Cardiac fibroblast (primary cell): ENCODE measurements around the gene LIN37.
"Not testable (repeated sequence)": the region's sequence is repeated elsewhere in the genome, so short reads cannot be mapped to it uniquely, and the experiment has no call there.

ENCODE experiments used
- DNase-seq, 2 donors: peaks; one replicate each; pipeline versions ENCODE4 v3.0.0 to v3.0.0-alpha.2; 2010; ENCODE audit warnings: low read depth in 2 of 2
- H3K4me3 ChIP-seq, 2 donors: replicated peaks in 1 of 2; 1 replicate in 1 of 2; 2 replicates in 1 of 2; pipeline ENCODE4 v1.5.1; 2011; ENCODE audit warnings: low read depth in 2 of 2, low read length in 2 of 2, mild to moderate bottlenecking in 2 of 2, moderate library complexity in 1 of 2
- TF ChIP-seq, protein P1 (sequence below): IDR thresholded peaks from one replicate; pipeline ENCODE4 v1.5.1; 2011; ENCODE audit warnings: low read depth, mild to moderate bottlenecking, low read length, inconsistent platforms

Gene LIN37

DNA sequence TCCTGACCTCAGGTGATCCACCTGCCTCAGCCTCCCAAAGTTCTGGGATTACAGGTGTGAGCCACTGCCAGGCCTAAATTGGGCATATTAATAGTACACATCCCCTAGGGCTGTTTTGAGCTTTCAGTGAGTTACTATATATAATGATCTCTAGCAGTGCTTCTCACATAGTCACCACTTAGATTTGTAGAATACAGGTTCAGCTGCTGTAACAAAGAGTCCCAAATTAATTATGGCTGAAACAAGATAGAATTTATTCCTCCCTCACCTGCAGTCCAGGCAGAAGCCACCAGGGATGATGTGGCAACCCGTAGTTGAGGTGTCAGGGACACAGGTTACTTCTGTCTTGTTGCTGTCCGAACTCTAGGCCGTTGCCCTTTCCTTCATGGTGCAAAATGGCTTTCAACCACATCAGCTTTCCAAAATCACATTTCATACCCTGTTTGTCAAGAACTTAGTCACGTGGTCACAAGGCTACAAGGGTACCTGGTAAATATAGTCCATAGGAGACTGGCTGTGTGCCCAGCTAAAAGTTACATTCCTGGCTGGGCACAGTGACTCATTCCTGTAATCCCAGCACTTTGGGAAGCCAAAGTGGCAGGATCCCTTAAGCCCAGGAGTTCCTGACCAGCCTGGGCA lies 12.5 kb downstream of the LIN37 start:
- no peak overlapping the region for H3K4me3 ChIP-seq
- no peak for DNase-seq
- TF ChIP-seq, protein P1, sequence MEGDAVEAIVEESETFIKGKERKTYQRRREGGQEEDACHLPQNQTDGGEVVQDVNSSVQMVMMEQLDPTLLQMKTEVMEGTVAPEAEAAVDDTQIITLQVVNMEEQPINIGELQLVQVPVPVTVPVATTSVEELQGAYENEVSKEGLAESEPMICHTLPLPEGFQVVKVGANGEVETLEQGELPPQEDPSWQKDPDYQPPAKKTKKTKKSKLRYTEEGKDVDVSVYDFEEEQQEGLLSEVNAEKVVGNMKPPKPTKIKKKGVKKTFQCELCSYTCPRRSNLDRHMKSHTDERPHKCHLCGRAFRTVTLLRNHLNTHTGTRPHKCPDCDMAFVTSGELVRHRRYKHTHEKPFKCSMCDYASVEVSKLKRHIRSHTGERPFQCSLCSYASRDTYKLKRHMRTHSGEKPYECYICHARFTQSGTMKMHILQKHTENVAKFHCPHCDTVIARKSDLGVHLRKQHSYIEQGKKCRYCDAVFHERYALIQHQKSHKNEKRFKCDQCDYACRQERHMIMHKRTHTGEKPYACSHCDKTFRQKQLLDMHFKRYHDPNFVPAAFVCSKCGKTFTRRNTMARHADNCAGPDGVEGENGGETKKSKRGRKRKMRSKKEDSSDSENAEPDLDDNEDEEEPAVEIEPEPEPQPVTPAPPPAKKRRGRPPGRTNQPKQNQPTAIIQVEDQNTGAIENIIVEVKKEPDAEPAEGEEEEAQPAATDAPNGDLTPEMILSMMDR = no peak

DNA sequence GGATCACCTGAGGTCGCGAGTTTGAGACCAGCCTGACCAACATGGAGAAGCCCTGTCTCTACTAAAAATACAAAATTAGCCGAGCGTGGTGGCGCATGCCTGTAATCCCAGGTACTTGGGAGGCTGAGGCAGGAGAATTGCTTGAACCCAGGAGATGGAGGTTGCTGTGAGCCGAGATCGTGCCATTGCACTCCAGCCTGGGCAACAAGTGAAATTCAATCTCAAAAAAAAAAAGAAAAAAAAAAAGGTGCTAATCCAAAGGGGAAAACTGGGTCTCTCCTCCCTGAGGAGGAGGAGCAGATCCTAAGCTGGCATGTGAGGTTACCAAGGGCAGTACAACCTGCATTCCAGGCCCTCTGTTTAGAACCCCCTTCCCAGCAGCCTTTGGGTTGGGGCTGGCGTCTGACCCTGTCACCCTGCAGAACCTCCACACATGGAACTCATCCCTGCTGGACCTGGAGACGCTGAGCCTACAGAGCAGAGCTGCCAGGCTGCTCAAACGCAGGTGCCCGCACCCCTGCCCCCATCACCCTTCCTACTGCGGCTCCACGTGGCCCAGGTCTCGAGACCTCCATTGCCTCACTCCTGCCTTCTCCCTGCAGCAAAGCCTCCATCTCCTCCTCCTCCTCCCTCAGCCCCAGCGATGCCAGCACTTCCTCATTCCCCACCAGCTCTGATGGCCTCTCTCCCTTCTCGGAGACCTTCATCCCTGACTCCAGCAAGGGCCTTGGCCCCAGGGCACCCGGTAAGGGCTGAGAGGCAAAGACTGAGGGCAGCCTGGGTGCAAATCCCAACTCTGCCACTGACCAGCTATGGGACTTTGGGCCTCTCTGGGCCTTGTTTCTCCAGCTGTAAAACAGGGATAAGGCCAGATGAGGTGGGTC lies 16.3 kb downstream of the LIN37 start:
- no peak for DNase-seq
- no peak overlapping the region for H3K4me3 ChIP-seq
- TF ChIP-seq, protein P1 = no peak

DNA sequence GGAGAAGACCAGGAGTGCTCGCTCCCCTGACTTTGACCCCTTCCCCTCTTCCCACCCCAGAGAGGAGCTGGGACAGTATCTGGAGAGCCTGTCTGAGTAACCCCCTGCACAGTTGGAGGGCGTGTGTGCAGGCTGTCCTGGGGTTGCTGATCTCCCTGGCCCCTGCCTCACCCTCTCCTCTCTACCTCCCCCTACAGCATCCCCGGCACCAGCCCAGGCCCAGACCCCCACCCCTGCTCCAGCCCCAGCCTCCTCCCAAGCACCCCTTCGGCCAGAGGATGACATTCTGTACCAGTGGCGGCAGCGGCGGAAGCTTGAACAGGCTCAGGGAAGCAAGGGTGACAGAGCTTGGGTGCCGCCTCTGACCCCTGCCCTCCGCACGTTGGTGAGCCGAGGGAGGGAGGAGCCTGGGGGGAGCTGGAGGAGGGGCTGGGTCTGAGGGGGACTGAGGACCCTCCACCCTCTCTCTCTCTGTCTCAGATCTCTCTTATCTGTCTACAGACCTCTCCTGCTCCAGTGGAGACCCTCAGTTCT lies 18.3 kb downstream of the LIN37 start:
- no peak overlapping the region for H3K4me3 ChIP-seq
- TF ChIP-seq, protein P1 = no peak
- DNase-seq = no peak

DNA sequence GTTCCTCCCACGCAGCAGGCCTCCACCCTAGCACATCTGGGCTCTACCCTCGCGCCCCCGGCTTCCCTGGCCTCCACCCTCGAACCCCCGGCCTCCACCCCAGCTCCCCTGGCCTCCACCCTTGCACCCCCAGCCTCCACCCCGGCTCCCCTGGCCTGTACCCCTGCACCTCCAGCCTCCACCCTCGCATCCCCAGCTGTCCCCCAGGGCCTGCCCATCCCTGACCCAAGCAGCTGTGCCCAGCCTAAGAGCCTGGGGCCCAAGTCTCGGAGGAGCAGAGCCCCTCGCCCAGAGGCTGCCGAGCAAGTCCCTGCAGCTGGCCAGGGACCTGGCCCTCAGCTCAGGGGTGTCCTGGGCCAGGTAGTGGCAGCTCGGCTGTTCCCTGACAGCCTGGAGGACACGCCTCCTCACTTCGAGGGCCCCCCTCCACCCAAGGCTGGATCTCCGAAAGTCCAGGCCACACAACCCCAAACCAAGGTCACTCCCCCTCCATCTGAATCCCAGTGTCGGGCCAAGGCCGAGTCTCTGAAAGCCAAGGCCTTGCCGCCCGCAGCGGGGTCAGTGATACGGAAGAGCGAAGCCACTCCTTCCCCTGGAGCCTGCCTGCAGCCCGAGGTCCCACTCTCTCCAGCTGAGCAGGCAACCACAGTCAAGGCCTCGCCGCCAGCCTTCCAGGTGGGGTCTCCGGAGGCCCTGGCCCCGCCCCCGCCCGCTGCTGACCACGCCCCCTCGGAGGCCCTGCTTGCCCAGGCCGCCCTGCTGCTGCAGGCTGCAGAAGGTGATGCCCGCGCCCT lies 19.1 kb downstream of the LIN37 start:
- H3K4me3 ChIP-seq = no peak overlapping the region
- TF ChIP-seq, protein P1 = no peak
- no peak for DNase-seq

DNA sequence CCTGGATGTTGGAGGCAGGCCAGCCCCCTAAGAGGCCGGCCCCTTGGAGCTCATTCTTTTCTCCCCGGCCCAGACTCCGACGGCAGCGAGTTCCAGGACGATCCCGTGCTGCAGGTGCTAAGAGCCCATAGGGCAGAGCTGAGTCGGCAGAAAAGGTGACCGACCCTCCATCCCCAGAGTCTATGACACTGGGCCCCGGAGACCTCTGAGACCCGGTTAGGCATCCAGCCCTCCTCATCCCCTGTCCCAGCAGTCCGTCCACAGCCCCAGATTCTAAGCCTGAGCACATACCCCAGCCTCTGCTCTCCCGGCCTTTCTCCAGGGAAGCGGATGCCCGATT lies 19.7 kb downstream of the LIN37 start:
- TF ChIP-seq, protein P1 = no peak
- no peak overlapping the region for H3K4me3 ChIP-seq
- no peak for DNase-seq

DNA sequence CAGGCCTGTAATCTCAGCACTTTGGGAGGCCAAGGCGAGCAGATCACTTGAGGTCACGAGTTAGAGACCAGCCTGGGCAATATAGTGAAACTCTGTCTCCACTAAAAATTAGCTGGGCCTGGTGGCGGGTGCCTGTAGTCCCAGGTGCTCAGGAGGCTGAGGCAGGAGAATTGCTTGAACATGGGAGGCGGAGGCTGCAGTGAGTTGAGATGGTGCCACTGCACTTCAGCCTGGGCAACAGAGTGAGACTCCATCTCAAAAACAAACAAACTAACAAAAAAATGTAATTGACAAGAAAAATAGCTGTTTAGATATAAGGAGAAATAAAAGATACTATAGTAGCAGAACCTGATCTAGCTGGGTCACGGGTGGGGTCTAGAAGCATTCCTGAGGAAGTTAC lies 24.0 kb downstream of the LIN37 start:
- not testable (repeated sequence) for DNase-seq, H3K4me3 ChIP-seq
